Stromal cell of bone marrow (primary cell): ENCODE measurements around the gene BRWD1.

ENCODE experiments used
- DNase-seq: peaks from one replicate; pipeline ENCODE4 v3.0.0-alpha.2; 2012; ENCODE audit warnings: low read depth

Gene BRWD1

GRCh38 chr21:39134288-39134810 is 179.1 kb downstream of the BRWD1 start:
- no peak for DNase-seq
